ENCODE results near the gene PCDH9. TPM values are rescaled to one million over a fixed set of nuclear protein-coding genes. Genes with fewer than 3 reads are reported as not detected.
A peak's percentile ranks its signal among the peaks of the same experiment; 100 is the strongest.

The PCDH9 gene
- total RNA-seq, 3 donors from 2014 or later = 0.13 to 0.38 (median 0.13) TPM

DNA sequence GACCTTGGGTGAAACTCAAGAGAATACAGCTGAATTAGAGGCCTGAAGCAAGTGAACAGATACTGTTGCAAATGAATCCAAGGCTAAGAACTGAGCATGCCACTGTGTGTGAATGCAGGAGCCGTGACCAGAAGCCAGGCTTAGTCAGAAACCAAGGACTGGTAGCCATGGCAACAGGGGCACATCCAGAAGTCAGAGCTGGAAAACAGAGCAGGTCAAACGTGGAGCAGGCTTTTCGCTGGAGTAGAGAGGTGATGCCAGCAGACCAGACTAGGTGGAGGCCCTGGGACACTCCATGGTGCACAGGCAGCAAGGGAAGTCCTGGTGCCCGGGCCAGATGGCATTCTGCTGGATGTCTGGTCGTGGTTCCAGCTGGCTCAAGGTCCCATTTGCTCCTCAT, 564.1 kb downstream of the PCDH9 start:
- Mint-ChIP-seq H3K4me3 (no peak overlapping the region), H3K9me3 (peaks cover 10% of the 10 kb centered on the region), H3K4me1 (ENCODE audit: low read depth) (no peaks in the 10 kb centered on the region), H3K27me3 (ENCODE audit: low read depth) (no peaks in the 10 kb centered on the region), H3K36me3 (ENCODE audit: insufficient read depth) (no peaks in the 10 kb centered on the region)
- no peak for DNase-seq
- no peak for ATAC-seq

DNA sequence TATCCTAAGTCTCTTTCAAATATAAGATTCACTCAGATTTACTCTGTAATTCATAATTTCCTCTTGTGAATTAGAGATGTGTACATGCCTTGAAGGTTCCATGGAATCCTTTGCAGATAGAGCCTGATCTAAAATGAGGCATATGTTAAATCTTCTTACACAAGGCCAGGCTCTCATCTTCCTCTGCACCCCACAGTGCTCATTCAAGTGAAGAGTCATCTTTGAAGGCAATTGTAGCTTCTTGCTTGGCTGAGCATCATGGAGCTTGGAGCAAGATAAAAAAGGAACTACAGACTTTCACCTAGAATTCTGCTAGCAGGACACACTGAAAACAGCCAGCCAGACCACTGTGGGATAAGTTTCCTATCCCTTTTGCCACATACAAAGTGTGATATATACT, 566.4 kb downstream of the PCDH9 start:
- Mint-ChIP-seq H3K27me3 (ENCODE audit: low read depth) (no peaks in the 10 kb centered on the region), H3K9me3 (peaks cover 3% of the 10 kb centered on the region), H3K4me3 (no peak overlapping the region), H3K4me1 (ENCODE audit: low read depth) (no peaks in the 10 kb centered on the region), H3K36me3 (ENCODE audit: insufficient read depth) (no peaks in the 10 kb centered on the region)
- ATAC-seq = no peak
- DNase-seq = no peak

DNA sequence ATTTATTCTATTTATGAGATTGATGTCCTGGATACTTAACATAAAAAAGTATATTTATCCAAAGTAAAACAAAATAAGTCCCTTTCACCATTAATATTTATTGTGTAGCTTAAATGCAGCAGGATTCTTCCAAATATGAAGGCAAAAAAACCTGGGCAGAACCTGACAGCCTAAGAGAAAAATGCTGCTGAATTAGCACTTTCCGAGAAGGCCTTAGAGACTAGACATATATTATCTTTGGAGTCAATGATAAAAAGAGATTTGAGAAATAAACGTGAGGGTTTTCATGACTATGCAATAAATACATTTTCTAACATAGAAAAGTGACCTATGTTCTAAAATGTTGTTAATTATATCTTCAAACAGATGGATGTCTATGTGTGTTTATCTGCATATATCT, 566.9 kb downstream of the PCDH9 start:
- no peak for ATAC-seq
- DNase-seq = no peak
- Mint-ChIP-seq H3K4me1 (ENCODE audit: low read depth) (no peaks in the 10 kb centered on the region), H3K36me3 (ENCODE audit: insufficient read depth) (no peaks in the 10 kb centered on the region), H3K27me3 (ENCODE audit: low read depth) (no peaks in the 10 kb centered on the region), H3K4me3 (no peak overlapping the region), H3K9me3 (peaks cover 3% of the 10 kb centered on the region)

DNA sequence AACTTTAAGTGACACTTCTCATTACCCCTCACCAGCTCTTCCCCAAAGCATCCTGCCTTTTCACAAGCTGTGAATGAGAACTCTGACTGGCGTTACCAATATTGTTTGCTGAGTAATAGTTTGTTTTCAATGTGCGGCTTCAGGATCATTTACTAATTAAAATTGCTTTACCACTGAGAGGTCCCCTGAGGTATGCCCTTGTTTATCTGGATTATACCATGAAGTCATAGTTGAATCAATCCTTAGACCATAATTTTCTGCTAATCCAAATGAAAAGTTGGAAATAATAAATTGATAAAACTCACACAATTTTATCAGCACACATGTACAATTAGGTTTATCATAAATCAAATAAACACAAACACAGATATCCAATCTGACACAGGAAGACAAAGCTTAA, 568.8 kb downstream of the PCDH9 start:
- Mint-ChIP-seq H3K4me1 (ENCODE audit: low read depth) (no peaks in the 10 kb centered on the region), H3K9me3 (peaks cover 3% of the 10 kb centered on the region), H3K36me3 (ENCODE audit: insufficient read depth) (no peaks in the 10 kb centered on the region), H3K27me3 (ENCODE audit: low read depth) (no peaks in the 10 kb centered on the region), H3K4me3 (no peak overlapping the region)
- DNase-seq (no peak), ATAC-seq (no peak)

DNA sequence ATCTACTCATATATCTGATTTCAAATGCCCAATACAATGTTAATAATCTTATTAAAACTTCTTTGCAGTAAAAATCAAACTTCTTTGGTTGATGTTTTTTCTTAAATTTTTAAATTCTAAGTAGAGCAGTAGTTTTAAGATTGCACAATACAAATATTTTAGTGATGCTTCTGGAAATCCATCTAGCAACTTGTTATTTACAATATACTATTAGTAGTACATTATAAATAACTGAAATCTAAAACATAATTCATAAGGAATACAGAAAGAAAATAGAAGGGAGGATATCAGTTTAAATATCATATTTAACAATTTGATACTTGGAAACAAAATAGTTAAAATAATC, 569.7 kb downstream of the PCDH9 start:
- no peaks in the 10 kb centered on the region for H3K4me1 Mint-ChIP-seq (ENCODE audit: low read depth)
- peaks cover 3% of the 10 kb centered on the region for H3K9me3 Mint-ChIP-seq
- no peak for ATAC-seq
- no peaks in the 10 kb centered on the region for H3K36me3 Mint-ChIP-seq (ENCODE audit: insufficient read depth)
- no peak overlapping the region for H3K4me3 Mint-ChIP-seq
- no peaks in the 10 kb centered on the region for H3K27me3 Mint-ChIP-seq (ENCODE audit: low read depth)
- DNase-seq = no peak

DNA sequence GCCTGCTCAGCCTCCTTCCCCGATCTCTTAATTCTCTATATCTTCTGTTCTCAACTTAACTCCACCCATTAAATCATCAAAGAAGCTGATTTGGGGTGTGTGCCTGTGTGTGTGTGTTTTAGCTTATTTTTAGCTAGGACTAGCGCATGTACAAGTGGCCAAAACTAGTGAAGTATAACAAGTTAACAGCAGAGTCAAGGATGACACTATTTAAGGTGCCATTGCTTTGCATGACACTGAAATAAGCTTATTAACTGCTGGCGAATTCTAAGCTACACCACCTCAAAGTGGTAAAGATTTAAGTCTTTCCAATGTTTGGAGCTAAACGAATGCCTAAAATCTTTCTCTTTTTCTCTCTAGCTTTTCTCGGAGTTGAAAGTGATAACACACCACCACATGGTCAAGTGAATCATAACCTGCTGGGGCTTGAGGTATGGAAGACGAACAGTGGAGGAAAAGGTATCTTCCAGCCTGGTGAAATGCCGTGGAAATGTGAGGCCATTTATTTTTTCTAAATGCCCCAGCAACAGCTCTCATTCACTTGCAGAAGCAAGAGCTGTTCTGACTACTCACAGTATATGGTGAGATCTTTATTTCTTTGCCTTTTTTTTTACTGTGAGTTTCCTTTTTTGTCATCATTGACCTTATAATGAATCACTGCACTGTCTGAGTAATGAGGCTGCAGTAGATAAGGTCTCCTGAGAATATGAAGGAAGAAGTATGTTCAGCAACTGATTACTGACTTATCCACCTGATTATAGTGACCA, 570.3 kb downstream of the PCDH9 start:
- Mint-ChIP-seq H3K27me3 (ENCODE audit: low read depth) (no peaks in the 10 kb centered on the region), H3K4me1 (ENCODE audit: low read depth) (no peaks in the 10 kb centered on the region), H3K4me3 (no peak overlapping the region), H3K36me3 (ENCODE audit: insufficient read depth) (no peaks in the 10 kb centered on the region), H3K9me3 (peaks cover 3% of the 10 kb centered on the region)
- DNase-seq = no peak
- ATAC-seq = no peak

DNA sequence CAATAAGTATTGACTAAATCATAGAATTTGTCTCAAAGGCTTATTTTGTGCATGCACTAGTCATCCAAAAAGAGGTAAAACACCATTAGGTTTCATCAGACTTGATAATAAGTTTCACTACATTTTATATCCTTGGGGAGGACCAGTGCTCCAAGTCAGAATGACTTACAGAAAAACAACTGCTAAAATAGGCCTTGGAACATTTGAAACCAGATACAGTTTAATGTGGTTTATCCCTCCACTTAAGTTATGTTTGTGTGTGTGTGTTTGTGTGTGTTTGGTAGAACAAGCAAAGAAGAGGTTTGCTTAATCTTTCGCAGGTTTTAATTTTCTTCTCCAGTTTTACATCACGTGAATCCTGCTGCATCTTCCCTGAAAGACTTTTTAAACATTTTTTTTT, 570.9 kb downstream of the PCDH9 start:
- Mint-ChIP-seq H3K36me3 (ENCODE audit: insufficient read depth) (no peaks in the 10 kb centered on the region), H3K4me3 (no peak overlapping the region), H3K4me1 (ENCODE audit: low read depth) (no peaks in the 10 kb centered on the region), H3K9me3 (peaks cover 3% of the 10 kb centered on the region), H3K27me3 (ENCODE audit: low read depth) (no peaks in the 10 kb centered on the region)
- DNase-seq (no peak), ATAC-seq (no peak)

DNA sequence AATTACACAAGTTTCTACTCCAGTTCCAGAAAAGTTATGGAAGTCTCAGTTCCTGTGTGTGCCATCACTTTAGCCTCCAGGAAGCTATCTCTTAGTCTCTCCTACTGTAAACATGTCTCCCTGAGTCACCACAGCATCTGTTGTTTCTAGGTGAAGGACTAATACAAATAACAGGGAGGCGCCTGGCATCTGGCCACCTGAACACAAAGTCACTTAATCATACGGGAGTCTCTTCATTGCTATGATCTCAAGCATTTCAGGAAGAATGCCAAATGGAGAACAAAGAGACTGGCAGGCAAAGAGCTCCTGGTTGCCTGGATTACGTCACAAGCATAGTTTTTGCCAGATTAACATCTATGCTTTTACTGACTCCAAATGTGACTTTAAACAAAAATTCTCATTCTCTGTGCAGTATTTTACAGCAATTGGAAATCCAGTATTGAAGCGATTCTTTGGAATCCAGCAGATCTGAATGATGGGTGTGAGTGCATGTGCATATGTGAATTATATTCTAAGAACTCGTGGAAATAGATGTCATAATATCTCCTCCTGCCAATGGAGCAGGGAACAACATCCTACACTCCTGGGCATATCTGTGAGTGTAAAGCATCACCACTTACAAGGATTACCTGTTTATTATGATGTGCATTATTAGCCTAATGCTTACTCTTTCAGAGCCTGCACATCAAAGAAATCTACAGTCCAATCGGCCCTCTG, 572.8 kb downstream of the PCDH9 start:
- ATAC-seq (no peak), DNase-seq (no peak)
- Mint-ChIP-seq H3K36me3 (ENCODE audit: insufficient read depth) (no peaks in the 10 kb centered on the region), H3K27me3 (ENCODE audit: low read depth) (no peaks in the 10 kb centered on the region), H3K9me3 (peaks cover 3% of the 10 kb centered on the region), H3K4me3 (no peak overlapping the region), H3K4me1 (ENCODE audit: low read depth) (no peaks in the 10 kb centered on the region)

DNA sequence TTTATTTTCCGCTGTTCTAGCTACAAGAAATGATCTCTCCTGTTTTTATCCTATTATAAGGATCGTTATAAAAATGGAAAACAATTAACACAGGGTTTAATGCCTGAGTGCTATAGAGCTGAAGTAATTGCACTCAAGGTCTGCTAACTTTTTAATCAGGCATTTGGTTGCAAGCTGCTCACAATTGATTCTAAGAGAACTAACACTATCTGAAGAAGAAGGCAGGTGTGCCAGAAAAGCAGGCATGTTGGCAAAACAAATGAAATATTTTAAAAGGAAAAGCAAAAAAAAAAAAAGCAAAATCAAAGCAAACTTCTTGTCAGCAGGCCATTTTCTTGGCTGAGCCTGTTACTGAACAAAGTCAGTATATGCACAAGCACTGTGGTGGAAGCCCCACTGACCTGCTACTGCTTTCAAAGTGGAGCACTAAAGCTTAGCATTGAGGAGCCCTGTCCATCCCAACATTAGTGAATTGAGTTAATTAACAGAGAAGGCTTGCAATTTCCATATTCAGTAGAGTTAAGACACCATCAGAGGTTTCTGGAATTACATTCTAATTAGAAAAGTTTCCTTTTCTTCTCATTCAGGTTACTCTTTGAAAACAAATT, 574.2 kb downstream of the PCDH9 start:
- H3K36me3 Mint-ChIP-seq (ENCODE audit: insufficient read depth) = no peaks in the 10 kb centered on the region
- peaks cover 7% of the 10 kb centered on the region for H3K9me3 Mint-ChIP-seq
- H3K4me3 Mint-ChIP-seq = no peak overlapping the region
- no peak for DNase-seq
- ATAC-seq = no peak
- H3K27me3 Mint-ChIP-seq (ENCODE audit: low read depth) = no peaks in the 10 kb centered on the region
- no peaks in the 10 kb centered on the region for H3K4me1 Mint-ChIP-seq (ENCODE audit: low read depth)

DNA sequence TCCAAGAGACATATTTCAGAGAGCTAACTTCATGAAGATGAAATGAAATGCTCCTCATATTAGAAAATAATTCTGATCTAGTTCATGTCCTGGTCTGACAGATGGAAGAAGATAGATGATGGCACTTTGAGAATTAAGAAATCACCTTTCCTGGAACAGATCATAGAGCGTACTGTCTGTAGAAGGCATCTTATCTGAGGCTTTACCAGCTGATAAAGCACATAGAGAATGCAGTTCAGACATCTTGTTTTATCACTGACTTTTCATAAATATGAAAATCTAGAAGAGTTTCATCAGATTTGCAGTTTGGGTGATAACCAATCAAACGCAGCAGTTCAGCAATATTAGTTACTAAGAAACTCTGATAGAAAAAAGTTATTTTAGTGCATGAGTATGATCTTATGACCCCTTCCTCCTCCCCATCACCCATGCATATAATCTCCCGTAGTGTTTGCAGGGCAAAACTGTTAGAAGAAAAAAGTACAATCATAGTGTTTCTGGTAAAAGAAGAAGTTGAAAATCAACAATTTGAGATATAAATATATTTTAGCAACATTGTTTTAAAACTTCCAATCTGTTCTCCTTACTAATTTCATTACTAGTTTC, 585.2 kb downstream of the PCDH9 start:
- H3K27me3 Mint-ChIP-seq (ENCODE audit: low read depth) = no peaks in the 10 kb centered on the region
- H3K36me3 Mint-ChIP-seq (ENCODE audit: insufficient read depth) = no peaks in the 10 kb centered on the region
- ATAC-seq = no peak
- DNase-seq = no peak
- H3K4me1 Mint-ChIP-seq (ENCODE audit: low read depth) = no peaks in the 10 kb centered on the region
- H3K9me3 Mint-ChIP-seq = peaks cover 11% of the 10 kb centered on the region
- no peak overlapping the region for H3K4me3 Mint-ChIP-seq

DNA sequence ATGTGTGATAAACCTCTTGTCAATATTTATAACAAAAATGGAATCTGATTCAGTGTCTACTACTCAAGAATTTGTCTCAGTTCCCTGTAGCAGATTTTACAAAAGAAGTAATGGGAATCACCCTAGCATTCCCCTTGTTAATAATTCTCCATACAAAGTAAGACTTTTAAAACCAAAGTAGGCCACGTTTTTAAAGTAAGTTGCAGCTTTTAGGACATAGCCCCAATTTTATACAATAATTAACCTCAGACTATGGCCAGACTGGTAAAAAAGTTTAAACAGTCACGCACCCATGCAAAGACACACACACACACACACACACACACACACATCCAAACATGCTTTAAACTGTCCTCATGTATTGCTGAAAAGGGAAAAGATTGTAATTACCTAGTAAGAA, 589.9 kb downstream of the PCDH9 start:
- ATAC-seq (no peak), DNase-seq (no peak)
- no peaks in the 10 kb centered on the region for H3K27me3 Mint-ChIP-seq (ENCODE audit: low read depth)
- H3K36me3 Mint-ChIP-seq (ENCODE audit: insufficient read depth) = no peaks in the 10 kb centered on the region
- H3K4me1 Mint-ChIP-seq (ENCODE audit: low read depth) = no peaks in the 10 kb centered on the region
- H3K4me3 Mint-ChIP-seq = no peak overlapping the region
- no peaks in the 10 kb centered on the region for H3K9me3 Mint-ChIP-seq

DNA sequence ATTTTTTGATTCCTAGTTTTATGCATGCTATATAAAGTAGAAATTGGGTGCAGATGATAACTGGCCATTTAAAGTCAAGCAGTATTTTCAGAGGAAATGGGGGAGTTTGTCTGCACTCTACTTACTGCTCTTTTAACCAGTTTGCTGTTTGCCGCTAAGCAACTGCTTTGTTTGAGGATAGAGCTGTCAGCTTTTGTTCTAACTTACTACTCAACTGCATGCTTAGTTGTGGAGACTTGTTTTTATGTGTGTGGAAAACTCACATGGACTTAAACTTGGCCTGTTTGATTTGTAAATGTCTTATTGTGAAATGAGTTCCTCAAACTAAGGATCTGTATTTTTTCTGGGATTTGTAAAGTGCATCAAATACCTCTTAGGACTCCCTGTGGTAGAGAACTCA, 591.1 kb downstream of the PCDH9 start:
- DNase-seq = no peak
- no peaks in the 10 kb centered on the region for H3K36me3 Mint-ChIP-seq (ENCODE audit: insufficient read depth)
- H3K4me3 Mint-ChIP-seq = no peak overlapping the region
- H3K9me3 Mint-ChIP-seq = no peaks in the 10 kb centered on the region
- ATAC-seq = no peak
- H3K4me1 Mint-ChIP-seq (ENCODE audit: low read depth) = no peaks in the 10 kb centered on the region
- H3K27me3 Mint-ChIP-seq (ENCODE audit: low read depth) = no peaks in the 10 kb centered on the region

DNA sequence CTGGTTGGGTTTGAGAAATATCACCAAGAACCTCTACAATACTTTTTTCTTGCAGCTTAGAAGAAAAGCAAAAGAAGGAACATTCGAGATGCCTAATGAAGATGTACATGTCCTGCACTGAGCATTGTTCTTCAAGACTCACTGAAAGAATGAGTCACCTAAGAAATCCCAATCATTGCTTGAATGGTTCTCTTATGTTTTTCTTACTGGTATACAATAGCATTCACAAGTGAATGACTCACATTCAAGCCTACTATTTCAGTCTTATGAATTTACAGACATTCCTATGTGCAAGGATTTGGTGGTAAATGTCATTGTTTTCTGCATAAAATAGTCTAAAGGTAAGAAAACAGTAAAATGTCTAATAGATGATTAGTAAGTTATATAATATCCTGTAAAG, 594.6 kb downstream of the PCDH9 start:
- Mint-ChIP-seq H3K4me3 (no peak overlapping the region), H3K4me1 (ENCODE audit: low read depth) (no peaks in the 10 kb centered on the region), H3K36me3 (ENCODE audit: insufficient read depth) (no peaks in the 10 kb centered on the region), H3K27me3 (ENCODE audit: low read depth) (no peaks in the 10 kb centered on the region), H3K9me3 (no peaks in the 10 kb centered on the region)
- DNase-seq (no peak), ATAC-seq (peak in 1 of 2 donors; percentile 21)

DNA sequence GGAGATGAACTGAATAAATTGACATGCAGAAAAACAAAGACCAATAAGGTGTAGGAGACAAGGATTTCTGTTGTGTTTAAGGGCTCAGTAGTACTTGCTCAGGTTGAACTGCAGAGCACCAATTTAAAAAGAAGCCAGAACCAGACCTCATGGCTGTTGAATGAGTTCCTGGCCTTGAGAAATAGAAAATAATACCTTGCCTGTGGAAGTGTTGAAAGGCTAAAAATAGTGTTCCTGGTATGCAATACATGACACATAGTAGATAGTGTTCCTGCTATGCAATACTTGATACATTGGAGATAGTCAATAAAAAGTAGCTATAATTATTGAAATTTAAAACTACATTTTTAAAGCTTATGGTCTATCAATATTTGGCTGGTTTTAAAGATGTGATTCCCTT, 595.8 kb downstream of the PCDH9 start:
- Mint-ChIP-seq H3K36me3 (ENCODE audit: insufficient read depth) (no peaks in the 10 kb centered on the region), H3K27me3 (ENCODE audit: low read depth) (no peaks in the 10 kb centered on the region), H3K9me3 (no peaks in the 10 kb centered on the region), H3K4me1 (ENCODE audit: low read depth) (no peaks in the 10 kb centered on the region), H3K4me3 (no peak overlapping the region)
- no peak for ATAC-seq
- no peak for DNase-seq

DNA sequence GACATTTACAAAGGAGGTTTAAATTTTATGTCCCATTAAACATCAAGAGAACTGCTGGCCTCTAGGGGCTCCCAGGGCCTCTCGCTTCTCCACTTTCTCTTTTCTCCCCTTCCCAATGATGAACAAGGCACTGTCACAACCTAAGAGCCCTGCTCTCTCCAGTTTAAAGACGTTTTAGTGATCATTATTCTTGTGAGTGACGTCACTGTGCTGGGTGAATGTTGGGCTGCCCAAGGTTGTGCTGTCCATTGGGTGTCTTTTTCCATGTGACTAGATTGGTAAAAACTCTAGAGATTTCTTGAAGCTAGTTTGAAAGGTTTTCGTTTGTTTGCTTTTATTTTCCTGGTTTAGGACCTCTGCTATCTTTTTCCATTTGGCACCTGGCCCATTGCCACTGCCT, 602.6 kb downstream of the PCDH9 start:
- H3K9me3 Mint-ChIP-seq = peaks cover 5% of the 10 kb centered on the region

More for the DNA sequence above, 602.6 kb downstream of the PCDH9 start:
- Mint-ChIP-seq H3K4me3 (no peak overlapping the region), H3K36me3 (ENCODE audit: insufficient read depth) (no peaks in the 10 kb centered on the region), H3K4me1 (ENCODE audit: low read depth) (no peaks in the 10 kb centered on the region), H3K27me3 (ENCODE audit: low read depth) (no peaks in the 10 kb centered on the region)
- ATAC-seq = no peak
- DNase-seq = no peak
